GM21381 (cell line): Measurements from ENCODE around the gene RPS19BP1.

ENCODE experiments used
- ATAC-seq: cut with Tn5 transposase; IDR thresholded peaks from one replicate; pipeline ENCODE4 v1.9.1; 2021; ENCODE audit warnings: mild to moderate bottlenecking, moderate library complexity; ENCODE audit not compliant: unreplicated experiment

RPS19BP1 gene

GRCh38 chr22:39559456-39560105 lies 27.0 kb upstream of the RPS19BP1 start:
- ATAC-seq, result no peak

- no peak for ATAC-seq
Observed at GRCh38 chr22:39558950-39559349, 26.4 kb upstream of the RPS19BP1 start.

GRCh38 chr22:39558254-39558727 lies 25.7 kb upstream of the RPS19BP1 start:
- no peak for ATAC-seq

DNA sequence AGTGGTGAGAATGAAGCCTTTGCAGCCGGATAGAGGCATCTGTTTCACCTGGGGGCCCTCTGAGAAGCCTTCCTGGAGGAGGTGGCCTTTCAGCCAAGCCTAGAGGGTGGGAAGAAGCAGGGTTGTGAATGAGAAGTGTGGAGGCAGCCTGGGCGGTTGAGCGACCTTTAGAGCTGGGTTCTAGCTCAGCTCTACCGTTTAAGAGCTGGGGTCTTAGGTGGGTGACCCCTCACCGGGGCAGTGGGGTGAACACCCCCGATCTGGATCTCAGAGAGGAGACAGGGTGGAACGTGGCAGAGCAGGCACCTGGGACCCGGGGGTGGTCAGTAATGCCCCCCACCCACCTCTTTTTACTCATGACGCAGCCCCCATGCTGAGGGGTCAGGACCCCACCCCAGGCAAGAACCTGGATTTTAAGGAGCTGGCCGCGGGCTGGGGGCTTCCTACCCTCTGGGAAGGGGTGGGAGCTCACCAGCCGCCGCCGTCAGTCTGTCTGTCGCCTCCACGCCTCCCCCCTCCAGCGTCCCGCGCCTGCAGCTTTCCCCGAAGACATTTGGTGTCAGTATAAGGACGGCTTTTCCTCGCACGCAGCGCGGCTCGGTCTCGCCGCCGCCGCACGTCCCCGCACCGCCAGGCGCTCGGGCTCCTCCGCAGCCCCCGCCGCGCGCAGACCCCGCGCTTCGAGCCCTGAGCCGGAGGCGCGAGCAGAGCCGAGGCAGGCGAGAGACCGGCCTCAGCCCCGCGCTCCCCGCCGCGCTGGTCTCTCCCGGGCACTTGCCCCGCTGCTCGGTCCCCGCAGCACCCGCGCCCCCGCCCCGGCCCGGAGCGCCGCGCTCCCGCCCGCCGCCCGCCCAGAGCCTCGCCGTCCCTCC lies 24.7 kb upstream of the RPS19BP1 start:
- ATAC-seq, result no peak

DNA sequence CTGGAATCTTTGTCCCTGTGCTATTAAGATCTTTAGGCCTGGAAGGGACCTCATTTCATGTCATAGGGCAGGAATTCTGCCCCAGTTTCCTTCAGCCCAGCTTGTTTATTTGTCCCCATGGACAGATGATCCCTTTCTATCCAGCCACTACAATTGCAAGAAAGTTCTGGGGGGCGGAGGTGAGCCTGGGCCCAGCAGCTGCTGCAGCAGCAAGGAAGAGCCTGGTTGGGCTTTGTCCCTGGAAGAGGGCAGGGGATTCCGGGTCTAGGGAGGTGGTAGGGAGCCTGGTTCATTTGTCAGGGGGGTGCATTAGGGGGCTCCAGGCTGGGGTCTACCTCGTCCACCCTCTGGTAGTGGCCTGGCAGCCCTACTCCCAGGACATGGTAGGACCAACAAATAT lies 21.6 kb upstream of the RPS19BP1 start:
- ATAC-seq, result no peak

GRCh38 chr22:39553429-39553828 lies 20.9 kb upstream of the RPS19BP1 start:
- ATAC-seq, result no peak

GRCh38 chr22:39547587-39547947 lies 15.0 kb upstream of the RPS19BP1 start:
- ATAC-seq, result no peak

GRCh38 chr22:39546889-39547586 lies 14.5 kb upstream of the RPS19BP1 start:
- no peak for ATAC-seq

GRCh38 chr22:39545386-39546365 lies 13.1 kb upstream of the RPS19BP1 start:
- no peak for ATAC-seq

GRCh38 chr22:39543095-39543494 lies 10.5 kb upstream of the RPS19BP1 start:
- no peak for ATAC-seq

GRCh38 chr22:39537975-39538374 lies 5.4 kb upstream of the RPS19BP1 start:
- ATAC-seq, result no peak

DNA sequence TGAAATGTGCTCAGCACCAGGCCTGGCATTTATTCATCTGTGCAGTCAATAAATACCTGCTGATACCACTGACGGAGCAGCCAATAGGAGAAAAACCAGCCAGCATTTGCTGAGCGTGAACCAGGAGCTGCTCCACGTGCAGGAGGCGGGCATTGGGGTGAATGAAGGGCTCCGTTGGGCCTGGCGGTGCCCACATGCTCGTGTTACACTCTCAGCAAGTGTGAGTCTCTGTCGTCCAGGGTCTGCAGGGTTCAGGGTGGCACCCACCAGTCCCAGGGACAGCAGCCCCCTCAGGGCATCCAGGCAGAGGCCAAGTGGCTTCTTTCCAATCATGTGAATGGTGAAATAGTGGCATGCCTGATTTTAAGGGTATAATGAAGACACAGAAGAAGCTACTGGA lies 4.2 kb upstream of the RPS19BP1 start:
- no peak for ATAC-seq

- no peak for ATAC-seq
Observed at GRCh38 chr22:39535831-39536449, 3.4 kb upstream of the RPS19BP1 start.

- ATAC-seq, result no peak
Observed at GRCh38 chr22:39535357-39535725, 2.8 kb upstream of the RPS19BP1 start.

DNA sequence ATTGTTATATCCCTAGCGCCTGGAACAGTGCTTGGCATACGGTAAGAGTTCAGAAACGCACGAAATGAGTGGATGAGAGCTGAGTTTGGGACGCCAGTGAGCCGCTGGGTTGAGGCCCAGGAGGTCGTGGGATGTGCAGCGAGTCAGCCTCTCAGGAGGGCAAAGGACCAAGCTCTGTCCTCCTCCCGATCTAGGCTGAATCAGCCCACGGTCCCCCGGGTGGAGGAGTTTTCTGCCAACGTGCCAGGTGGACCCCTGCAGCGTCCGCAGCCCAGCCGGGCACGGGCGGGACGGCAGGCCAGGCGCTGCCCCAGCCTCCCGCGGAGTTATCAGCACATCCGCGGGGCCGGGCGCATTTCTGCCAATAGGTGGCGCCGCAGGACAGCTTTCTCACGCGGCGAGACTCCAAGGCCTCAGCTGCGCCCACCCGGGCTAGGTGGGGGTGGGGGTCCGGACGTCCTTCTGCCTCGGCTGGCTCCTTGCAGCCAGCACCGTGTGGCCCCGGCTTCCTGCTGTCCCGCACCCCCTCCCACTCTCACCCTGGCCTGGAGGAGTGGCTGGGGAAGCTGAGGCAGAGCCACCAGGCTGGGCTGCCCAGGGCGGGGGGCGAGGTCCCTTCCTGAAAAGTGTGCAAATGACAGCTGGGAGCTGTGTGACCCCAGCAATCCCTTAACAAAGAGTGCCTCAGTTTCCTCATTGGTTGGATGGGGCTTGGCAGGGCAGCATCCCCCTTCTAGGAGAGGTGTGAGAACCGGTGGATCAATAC lies 2.2 kb upstream of the RPS19BP1 start:
- no peak for ATAC-seq

DNA sequence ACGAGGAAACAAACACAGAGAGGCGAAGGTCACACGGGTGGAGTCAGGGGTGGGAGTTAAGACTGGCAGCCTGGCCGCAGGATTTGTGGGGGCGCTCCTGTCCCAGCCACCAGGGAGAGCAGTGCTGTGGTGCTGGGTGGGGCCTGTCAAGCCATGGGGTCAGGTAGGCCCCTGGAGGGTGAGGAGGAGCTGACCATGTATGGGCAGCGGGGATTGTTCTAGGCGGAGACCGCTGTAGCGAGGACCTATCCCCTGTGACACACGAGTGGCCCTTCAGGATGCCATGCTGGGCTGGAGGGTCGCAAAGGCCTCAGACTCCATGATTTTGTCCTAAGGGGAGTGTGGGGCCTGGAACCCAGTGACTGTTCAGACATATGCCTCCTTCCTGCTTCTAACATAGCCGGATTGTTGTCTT lies 1.6 kb upstream of the RPS19BP1 start:
- ATAC-seq, result no peak

- no peak for ATAC-seq
Observed at GRCh38 chr22:39530692-39531331, 1.7 kb downstream of the RPS19BP1 start.

GRCh38 chr22:39530116-39530515 lies 2.4 kb downstream of the RPS19BP1 start:
- no peak for ATAC-seq

- ATAC-seq, result no peak
Observed at GRCh38 chr22:39529487-39529851, 3.1 kb downstream of the RPS19BP1 start.
